Nucleus accumbens (tissue), 56 donors: ENCODE measurements around the gene TK2.
"Not testable (repeated sequence)": the region's sequence is repeated elsewhere in the genome, so short reads cannot be mapped to it uniquely, and the experiment has no call there.

Experiments
- DNase-seq, 56 donors: peaks; one replicate each; lab custom pipeline; 2025; lab: John Stamatoyannopoulos, UW

TK2 gene

GRCh38 chr16:66473051-66473571, 76.8 kb downstream of the TK2 start:
- DNase-seq, result no peak

GRCh38 chr16:66471716-66472393, 78.1 kb downstream of the TK2 start:
- no peak for DNase-seq

GRCh38 chr16:66471264-66471663, 78.7 kb downstream of the TK2 start:
- no peak for DNase-seq

- no peak for DNase-seq
Observed at GRCh38 chr16:66470556-66470955, 79.4 kb downstream of the TK2 start.

GRCh38 chr16:66469947-66470546, 79.9 kb downstream of the TK2 start:
- DNase-seq, result no peak

- DNase-seq, result no peak
Observed at GRCh38 chr16:66469291-66469946, 80.5 kb downstream of the TK2 start.

- DNase-seq, result no peak
Observed at GRCh38 chr16:66468321-66468965, 81.5 kb downstream of the TK2 start.

- no peak for DNase-seq
Observed at GRCh38 chr16:66467611-66468010, 82.3 kb downstream of the TK2 start.

- not testable (repeated sequence) for DNase-seq
Observed at GRCh38 chr16:66466636-66467035, 83.3 kb downstream of the TK2 start.

- DNase-seq, result not testable (repeated sequence)
Observed at GRCh38 chr16:66465946-66466345, 84.0 kb downstream of the TK2 start.

GRCh38 chr16:66462912-66463311, 87.0 kb downstream of the TK2 start:
- no peak for DNase-seq

GRCh38 chr16:66460703-66461102, 89.2 kb downstream of the TK2 start:
- no peak for DNase-seq

- no peak for DNase-seq
Observed at GRCh38 chr16:66459878-66460277, 90.0 kb downstream of the TK2 start.

GRCh38 chr16:66458853-66459252, 91.1 kb downstream of the TK2 start:
- DNase-seq, result no peak

GRCh38 chr16:66458292-66458691, 91.6 kb downstream of the TK2 start:
- no peak for DNase-seq
